DOHH2 (cell line): ENCODE data around the gene FYB1.

Experiments used
- H3F3A ChIP-seq: fragments of 200-600 bp; sonication (generic), shearing (Covaris generic); 2 replicates; pipeline ENCODE4 v1.6.0; 2016; ENCODE audit warnings: antibody characterized with exemption, mild to moderate bottlenecking; ENCODE audit not compliant: control insufficient read depth, insufficient read depth
- H3K27ac ChIP-seq: fragments of 200-600 bp; sonication (generic); 2 replicates; pipeline ENCODE4 v1.5.1; 2014; ENCODE audit warnings: low read depth, mild to moderate bottlenecking, low read length, moderate library complexity
- H3K27me3 ChIP-seq: fragments of 200-600 bp; sonication (generic); 2 replicates; pipeline ENCODE4 v1.6.1; 2014; ENCODE audit warnings: mild to moderate bottlenecking, low read length, mixed read lengths; ENCODE audit not compliant: control insufficient read depth
- H3K36me3 ChIP-seq: fragments of 200-600 bp; sonication (generic); 2 replicates; pipeline ENCODE4 v1.6.1; 2014; ENCODE audit warnings: mild to moderate bottlenecking, low read length, moderate library complexity, mixed read lengths; ENCODE audit not compliant: control insufficient read depth
- H3K4me1 ChIP-seq: fragments of 200-600 bp; sonication (generic); 2 replicates; pipeline ENCODE4 v1.6.1; 2014; ENCODE audit warnings: mild to moderate bottlenecking, low read length, mixed read lengths; ENCODE audit not compliant: control insufficient read depth
- H3K4me2 ChIP-seq: fragments of 200-600 bp; sonication (generic); 2 replicates; pipeline ENCODE4 v1.6.0; 2014; ENCODE audit warnings: mild to moderate bottlenecking, low read length, moderate library complexity
- H3K4me3 ChIP-seq: fragments of 200-600 bp; sonication (generic); 2 replicates; pipeline ENCODE4 v1.5.1; 2014; ENCODE audit warnings: mild to moderate bottlenecking, low read length, mixed read lengths
- H3K79me2 ChIP-seq: fragments of 200-600 bp; sonication (generic); 2 replicates; pipeline ENCODE4 v1.6.1; 2014; ENCODE audit warnings: mild to moderate bottlenecking, low read length, mixed read lengths; ENCODE audit not compliant: control insufficient read depth
- H3K9me2 ChIP-seq: fragments of 200-600 bp; sonication (generic); replicated peaks from 2 replicates; pipeline ENCODE4 v1.6.1; 2014; ENCODE audit warnings: mild to moderate bottlenecking, low read length, mixed read lengths; ENCODE audit not compliant: control insufficient read depth
- H3K9me3 ChIP-seq: fragments of 200-600 bp; sonication (generic); 2 replicates; pipeline ENCODE4 v1.6.1; 2014; ENCODE audit warnings: antibody characterized with exemption, low read length, mixed read lengths; ENCODE audit not compliant: control insufficient read depth, insufficient read depth
- H4K20me1 ChIP-seq: fragments of 200-600 bp; sonication (generic); 2 replicates; pipeline ENCODE4 v1.6.0; 2014; ENCODE audit warnings: low read depth, mild to moderate bottlenecking, antibody characterized with exemption, low read length, moderate library complexity; ENCODE audit not compliant: control insufficient read depth, insufficient read depth
- CTCF ChIP-seq: fragments of 200-600 bp; sonication (generic); IDR thresholded peaks from one replicate; pipeline ENCODE4 v1.5.1; 2014; ENCODE audit warnings: antibody characterized with exemption, mild to moderate bottlenecking, low read depth, low read length; ENCODE audit not compliant: poor library complexity, severe bottlenecking
- EZH2phosphoT487 ChIP-seq: fragments of 200-600 bp; sonication (generic); IDR thresholded peaks from 2 replicates; pipeline ENCODE4 v1.6.1; 2017; ENCODE audit warnings: borderline replicate concordance, mild to moderate bottlenecking, antibody characterized with exemption, low read length, moderate library complexity, mixed read lengths

FYB1 gene

GRCh38 chr5:39256477-39257235 is 37.3 kb upstream of the FYB1 start:
- Histone ChIP-seq H3K4me1 (no peaks in the 10 kb centered on the region), H3K9me2 (no peaks in the 10 kb centered on the region), H4K20me1 (no peaks in the 10 kb centered on the region), H3K27me3 (no peaks in the 10 kb centered on the region), H3K79me2 (no peaks in the 10 kb centered on the region), H3K4me3 (no peak overlapping the region), H3K27ac (no peak overlapping the region), H3F3A (no peaks in the 10 kb centered on the region), H3K9me3 (no peaks in the 10 kb centered on the region), H3K36me3 (no peaks in the 10 kb centered on the region), H3K4me2 (no peak overlapping the region)
- TF ChIP-seq CTCF = no peak
- no peak for TF ChIP-seq EZH2phosphoT487

GRCh38 chr5:39255406-39255805 is 36.0 kb upstream of the FYB1 start:
- no peaks in the 10 kb centered on the region for H3K9me3 ChIP-seq
- no peak overlapping the region for H3K27ac ChIP-seq

GRCh38 chr5:39254671-39255070 is 35.3 kb upstream of the FYB1 start:
- Histone ChIP-seq H3K27ac (no peak overlapping the region), H3K36me3 (no peaks in the 10 kb centered on the region), H3F3A (no peaks in the 10 kb centered on the region), H3K79me2 (no peaks in the 10 kb centered on the region), H3K27me3 (no peaks in the 10 kb centered on the region), H3K9me2 (no peaks in the 10 kb centered on the region), H4K20me1 (no peaks in the 10 kb centered on the region), H3K4me1 (no peaks in the 10 kb centered on the region), H3K4me3 (no peak overlapping the region), H3K4me2 (no peak overlapping the region), H3K9me3 (no peaks in the 10 kb centered on the region)
- TF ChIP-seq EZH2phosphoT487 (no peak), CTCF (no peak)

More at GRCh38 chr5:39255406-39255805, 36.0 kb upstream of the FYB1 start:
- H4K20me1 ChIP-seq = no peaks in the 10 kb centered on the region
- no peak overlapping the region for H3K4me2 ChIP-seq
- H3K9me2 ChIP-seq = no peaks in the 10 kb centered on the region
- no peaks in the 10 kb centered on the region for H3K79me2 ChIP-seq
- H3F3A ChIP-seq = no peaks in the 10 kb centered on the region
- H3K36me3 ChIP-seq = no peaks in the 10 kb centered on the region
- H3K27me3 ChIP-seq = no peaks in the 10 kb centered on the region
- TF ChIP-seq CTCF (no peak), EZH2phosphoT487 (no peak)
- H3K4me1 ChIP-seq = no peaks in the 10 kb centered on the region
- no peak overlapping the region for H3K4me3 ChIP-seq
